Stimulated activated CD4-positive, alpha-beta T cell treated with anti-CD3 and anti-CD28 coated beads, Interleukin-15, amount 100 ng/mL, for 48 hours (primary cell): ENCODE data around the gene TAF4B.
"Not testable (repeated sequence)": the region's sequence is repeated elsewhere in the genome, so short reads cannot be mapped to it uniquely, and the experiment has no call there.

Experiments used
- DNase-seq, 2 donors: peaks; one replicate each; pipeline ENCODE4 v3.0.0-alpha.2; 2020; ENCODE audit warnings: low read depth in 2 of 2

The TAF4B gene

DNA sequence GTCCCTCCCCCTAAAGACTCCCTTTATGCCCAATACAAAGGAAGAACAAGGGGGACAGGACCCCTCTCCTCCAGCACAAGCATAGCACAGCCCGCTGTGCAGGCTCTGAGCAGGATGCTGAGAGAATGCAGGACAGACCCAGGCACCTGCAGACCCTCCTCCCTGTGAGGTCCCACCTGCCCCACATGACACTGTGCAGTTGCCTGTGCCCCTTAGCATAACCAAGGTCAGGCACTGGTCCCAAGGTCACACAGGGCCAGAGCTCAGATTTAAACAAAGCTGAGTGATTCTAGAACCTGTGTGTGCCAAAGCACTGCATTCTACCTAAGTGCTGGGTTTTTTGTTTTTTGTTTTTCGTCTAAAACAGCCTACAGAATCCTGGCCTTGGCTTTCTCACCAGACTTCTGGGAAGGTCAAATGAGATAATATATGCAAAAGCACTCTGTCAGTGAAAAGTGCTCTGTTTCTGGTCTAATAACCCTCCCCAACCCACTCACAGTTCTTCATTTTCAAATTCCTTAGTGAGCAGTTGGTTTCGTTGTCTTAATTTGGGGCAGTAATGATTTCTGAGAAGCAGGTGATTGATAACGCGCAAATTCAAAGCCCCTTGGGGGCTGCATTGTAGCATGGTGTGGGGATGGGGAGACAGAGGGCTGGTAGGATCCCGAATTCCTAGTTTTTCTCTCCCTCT, 196.4 kb downstream of the TAF4B start:
- DNase-seq: no peak

DNA sequence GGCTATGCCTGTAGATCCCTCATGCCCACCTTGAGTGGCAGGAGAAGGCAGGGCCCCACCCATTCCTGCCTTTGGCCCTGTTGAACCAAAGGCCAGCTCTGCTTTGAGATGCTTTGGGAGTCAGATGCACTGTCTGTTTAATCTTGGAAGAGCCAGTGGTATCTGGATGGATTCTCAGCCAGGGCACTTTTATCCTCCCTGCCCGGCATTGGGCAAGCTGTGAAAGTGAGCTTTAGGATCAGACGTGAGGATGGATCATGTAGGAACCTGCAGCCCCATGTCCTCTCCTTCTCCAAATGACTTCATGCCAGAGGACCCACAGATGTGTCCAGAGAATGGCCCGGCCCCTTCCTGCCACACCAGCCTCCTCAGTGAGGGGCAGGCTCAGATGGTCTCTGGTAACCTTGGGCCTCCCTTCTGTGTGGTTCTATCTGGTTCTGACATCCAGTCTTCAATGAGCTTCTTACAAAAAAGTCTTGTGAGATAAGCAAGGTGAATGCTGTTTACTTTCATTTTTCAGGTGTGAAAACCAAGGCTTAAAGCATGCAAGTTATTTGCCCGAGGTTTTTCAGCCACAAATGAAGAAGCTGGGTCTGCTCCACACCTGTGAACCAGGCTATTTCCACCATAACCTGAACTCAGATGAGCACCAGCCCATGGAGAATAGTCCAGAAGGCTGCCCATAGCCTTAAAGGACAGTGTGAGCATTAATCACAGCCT, 198.3 kb downstream of the TAF4B start:
- no peak for DNase-seq

DNA sequence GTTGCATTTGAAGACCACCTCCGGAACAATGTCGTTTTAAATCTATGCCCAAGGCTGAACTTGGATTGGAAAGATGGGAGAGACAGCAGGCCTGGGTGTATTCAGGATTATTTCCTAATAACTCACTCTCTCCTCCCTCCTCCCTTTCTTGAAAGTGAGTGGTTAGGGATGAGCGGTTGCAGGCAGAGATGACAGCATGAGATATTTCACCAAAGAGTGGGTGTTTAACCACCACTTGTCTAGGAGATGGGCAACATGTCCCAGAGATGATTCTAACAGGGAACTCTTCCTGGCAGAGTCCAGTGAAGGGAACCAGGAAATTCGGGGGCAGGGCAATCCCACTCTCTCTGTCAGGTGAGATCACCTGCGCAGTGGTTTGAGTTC, 198.9 kb downstream of the TAF4B start:
- DNase-seq: no peak

DNA sequence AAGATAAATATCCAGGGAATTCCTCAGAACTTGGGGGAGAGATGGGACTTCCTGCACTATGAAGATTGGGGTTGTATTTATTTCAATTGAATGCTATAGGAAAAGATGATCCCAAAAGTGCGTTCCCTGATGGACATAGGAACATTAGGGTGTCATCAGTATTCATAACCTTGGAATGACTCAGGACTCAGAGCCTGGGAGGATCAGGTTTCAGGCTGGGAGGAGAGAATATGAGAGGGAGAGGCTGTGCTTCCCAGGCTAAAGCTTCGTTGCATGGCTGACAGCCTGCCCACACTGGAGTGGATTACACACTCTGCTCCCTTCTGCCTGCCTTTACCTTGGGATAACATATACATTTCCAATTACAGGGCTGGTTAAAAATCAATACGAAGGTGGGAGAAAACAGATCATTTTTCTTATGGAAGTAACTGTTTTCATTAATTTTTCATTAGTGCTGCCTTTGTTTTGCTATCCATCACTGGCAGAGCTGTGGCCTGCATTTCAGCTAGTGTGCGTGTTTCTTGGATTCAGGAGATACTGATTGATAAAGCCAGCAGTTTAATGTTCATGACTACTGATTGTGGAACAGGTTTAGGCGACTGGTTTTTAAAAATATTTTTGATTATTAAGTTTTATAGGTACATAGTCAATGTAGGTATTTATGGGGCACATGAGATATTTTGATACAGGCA, 203.4 kb downstream of the TAF4B start:
- no peak for DNase-seq

DNA sequence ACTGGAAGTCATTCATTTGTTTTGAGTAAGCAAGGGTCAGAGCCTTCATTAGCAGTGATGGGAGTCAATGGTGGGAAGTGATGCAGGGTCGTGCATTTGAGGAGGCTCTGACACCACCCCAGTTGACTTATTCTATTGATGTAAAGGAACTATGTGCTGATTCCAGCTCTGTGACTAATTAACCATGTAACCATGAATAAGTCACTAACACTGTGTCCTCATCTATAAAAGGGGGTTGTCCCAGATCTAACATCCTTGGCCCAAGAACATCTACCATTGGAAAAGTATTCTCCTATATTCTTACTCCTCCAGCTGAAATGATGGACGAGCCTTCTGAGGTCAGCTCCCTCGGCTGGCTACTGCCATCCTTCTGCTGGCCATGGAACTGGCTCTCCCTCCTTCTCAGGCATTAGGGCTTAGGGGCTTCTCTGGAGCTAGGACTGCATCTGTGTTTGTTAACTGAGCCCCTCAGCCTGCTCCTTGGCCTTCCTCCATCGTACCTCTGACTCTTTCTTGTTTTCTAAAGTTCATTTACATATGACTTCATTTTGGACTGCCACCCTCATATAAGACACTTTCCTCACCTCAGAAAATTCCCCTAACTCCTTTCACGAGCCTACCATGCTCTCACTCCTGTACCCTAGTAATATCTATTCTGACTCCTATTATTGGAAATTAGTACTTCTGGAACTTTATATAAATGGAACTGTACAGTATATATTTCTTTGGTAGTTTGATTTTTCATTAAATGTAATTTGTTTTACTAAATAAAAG, 206.6 kb downstream of the TAF4B start:
- no peak for DNase-seq

DNA sequence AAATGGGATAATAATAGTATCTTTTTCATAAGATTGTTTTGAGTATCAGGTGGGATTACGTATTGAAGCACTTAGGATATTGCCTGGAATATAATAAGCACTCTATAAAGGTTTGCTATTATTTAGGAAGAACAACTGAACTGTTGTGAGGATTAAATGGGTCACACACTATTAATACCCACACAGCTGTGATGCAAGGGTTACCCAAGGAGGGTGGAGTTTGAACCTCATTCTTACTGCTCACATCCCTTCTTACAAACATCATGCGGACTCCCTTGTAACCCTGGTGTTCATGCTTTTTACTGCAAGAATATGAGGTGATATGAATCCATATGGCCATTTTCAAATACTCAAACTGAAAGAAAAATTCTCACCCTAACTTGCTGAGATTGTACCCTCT, 208.6 kb downstream of the TAF4B start:
- no peak for DNase-seq

DNA sequence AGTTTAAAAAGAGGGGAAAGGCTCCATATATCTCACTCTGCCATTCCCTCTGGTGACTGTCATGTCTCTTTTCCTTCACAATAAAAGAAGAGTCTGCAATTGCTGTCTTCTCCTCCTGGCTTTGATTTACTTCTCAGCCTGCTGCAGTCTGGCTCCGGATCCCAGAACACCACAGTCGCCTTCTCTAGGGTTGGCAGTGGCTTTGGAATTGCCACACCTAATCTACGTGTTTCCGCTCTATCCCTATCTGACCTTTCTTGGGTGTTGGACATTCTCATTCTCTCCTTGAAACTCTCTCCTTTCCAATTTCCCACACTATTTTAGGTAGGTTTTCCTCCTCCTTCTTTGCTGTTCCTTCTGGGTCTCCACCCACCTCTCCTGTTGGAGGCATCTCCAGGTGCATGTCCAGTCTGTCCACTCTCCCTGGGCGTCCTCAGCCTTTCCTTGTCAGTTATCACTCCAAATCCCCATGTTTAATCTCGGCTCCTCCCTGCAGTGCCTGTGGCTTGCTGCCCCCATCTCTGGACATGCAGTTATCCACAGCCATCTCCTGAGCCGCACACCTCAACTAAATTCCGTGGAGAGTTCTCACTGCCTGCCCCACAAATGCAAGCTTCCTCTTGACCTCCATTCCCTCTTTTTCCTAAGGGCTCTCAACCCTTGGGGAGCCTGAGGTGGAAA, 209.3 kb downstream of the TAF4B start:
- no peak for DNase-seq

DNA sequence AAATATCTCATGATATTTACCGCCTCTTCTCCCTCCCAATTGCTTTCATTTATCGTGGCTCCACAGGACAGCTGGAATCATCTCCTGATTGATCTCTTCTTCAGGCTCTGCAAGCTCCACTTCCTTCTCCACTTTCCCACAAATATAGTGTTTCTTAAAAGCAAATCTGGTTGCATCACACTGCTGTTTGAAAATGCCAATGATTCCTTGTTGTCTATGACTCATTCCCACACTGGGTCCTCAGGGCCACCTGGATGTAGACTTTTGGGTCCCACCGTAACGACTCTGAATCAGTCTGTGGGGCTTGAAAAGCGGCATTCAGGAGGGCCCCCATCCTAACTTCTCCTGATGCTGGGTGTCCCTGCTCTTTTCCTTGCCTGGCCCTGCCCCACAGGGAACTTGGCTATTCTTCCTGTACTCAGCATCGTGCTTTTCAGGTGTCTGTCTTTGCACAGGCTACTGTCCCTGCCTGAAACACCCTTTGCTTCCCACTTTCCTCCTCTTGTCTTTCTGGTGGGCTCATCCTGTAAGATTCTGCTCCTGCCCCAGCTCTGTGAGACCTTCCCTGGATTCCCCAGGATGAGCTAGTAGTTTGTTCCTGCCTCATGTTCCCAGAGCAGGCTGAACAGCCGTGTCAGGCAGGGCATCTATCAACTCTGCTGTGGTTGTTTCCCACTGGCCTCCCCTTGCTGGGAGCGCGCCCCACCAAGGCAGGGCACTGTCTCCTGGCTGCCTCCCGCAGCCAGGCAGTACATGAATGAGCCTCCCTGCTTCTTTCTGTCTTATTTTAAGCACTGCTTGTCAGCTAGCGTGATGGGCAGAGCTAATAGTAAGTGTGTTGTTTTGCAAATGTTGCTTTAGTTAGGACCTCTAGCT, 210.2 kb downstream of the TAF4B start:
- no peak for DNase-seq

DNA sequence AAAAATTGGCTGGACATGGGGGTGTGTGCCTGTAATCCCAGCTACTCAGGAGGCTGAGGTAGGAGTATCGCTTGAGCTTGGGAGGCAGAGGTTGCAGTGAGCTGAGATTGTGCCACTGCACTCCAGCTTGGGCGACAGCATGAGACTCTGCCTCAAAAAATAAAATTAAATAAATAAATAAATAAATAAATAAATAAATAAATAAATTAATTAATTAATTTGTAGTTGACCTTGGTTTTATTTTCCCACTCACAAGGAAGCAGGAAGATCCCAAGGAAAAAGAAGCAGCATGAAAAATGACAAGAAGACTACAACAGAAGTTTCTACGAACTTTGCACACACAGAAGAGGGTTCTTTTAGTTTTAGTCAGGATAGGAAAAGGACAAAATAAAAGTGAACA, 211.4 kb downstream of the TAF4B start:
- DNase-seq: not testable (repeated sequence)

DNA sequence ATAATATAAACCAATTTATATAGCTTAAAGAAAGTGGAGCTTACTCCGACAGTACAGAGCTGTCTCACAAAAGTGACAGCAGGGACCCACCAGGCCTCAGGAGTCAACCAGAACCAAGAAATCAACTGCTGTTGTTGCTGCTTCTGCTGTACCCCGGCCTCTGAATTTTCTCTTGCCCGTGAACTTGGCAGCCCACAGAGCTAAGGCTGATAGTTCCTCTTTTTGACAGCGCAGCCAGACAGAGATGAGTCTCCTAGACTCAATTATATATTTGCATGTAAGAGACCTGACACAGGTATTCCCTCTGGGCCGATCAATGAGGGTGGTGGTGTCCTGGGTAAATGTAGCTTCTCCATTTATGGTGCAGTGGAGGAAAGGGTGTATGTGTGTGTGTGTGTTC, 212.7 kb downstream of the TAF4B start:
- DNase-seq: no peak

DNA sequence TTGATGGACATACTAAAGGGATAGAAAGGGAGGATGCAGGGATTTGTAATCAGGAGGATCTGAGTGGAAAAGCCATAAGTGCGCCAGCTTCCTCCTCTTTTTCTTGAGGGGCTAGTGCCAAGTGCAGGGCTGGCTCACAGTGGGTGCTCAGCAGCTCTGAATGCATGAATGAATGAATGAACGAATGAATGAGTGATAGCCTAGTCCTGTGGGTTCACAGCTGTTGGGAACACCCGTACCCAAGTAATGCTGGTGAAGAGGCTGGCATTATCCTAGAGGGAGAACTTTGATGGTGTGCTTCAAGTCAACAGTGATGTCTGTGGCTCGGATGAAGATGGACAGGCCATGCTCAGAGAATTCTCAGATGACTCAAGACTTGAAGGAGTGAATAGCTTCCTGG, 213.3 kb downstream of the TAF4B start:
- DNase-seq: no peak

DNA sequence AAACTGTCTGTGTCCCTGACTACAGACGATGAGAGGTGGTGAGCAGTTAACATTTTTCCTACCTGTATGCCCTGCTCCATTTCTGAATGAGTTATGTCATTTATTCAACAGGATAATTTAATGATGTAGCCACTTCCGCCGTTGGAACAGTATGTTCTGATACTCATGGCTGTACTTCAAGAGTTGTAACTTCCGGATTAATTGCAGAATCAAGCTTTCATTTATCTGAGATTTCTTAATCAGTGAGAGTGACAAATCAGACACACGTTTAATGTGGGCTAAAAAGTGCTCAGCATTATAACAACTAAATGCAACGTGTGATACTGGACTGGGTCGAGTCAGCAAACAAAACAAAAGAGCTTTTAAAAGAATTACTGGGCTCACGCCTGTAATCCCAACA, 214.4 kb downstream of the TAF4B start:
- DNase-seq: no peak
